ENCODE measurements around the gene YAP1.

Gene YAP1

DNA sequence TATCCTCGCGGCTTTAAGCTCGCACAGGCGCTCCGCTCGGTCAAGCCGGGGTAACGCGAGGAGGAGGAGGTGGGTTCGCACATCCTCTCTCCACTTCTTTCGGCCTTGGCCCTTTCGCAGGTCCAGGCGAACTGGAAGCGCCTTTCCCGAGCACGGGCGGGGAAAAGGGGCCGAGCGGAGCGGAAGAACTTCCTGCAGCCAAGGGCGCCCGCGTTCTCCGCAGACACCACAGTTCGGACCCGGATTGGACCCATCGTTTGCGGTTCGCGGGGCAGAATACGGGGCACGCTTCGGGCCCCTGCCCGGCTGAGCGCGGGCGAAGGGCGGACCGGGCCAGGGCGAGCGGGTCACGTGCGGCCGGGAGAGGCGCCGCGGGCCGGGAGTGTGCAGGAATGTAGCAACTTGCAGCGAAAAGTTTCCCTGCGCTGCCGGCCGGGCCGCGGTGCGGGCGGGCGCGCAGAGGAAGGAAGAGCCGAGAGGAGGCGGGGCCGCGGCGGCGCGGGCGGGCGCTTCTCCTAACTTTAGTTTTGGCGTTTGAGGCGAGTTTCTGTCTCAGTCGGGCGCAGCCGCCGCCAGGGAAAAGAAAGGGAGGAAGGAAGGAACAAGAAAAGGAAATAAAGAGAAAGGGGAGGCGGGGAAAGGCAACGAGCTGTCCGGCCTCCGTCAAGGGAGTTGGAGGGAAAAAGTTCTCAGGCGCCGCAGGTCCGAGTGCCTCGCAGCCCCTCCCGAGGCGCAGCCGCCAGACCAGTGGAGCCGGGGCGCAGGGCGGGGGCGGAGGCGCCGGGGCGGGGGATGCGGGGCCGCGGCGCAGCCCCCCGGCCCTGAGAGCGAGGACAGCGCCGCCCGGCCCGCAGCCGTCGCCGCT is at the start of gene YAP1:
YAP1 (plus strand) TSS at position 552 of the 865 bp plus-strand sequence. CDS start 402 bp downstream, outside the sequence.
- no peak for FAIRE-seq
- DNase-seq (ENCODE audit: extremely low spot score, insufficient read length, low read depth) = no peak

DNA sequence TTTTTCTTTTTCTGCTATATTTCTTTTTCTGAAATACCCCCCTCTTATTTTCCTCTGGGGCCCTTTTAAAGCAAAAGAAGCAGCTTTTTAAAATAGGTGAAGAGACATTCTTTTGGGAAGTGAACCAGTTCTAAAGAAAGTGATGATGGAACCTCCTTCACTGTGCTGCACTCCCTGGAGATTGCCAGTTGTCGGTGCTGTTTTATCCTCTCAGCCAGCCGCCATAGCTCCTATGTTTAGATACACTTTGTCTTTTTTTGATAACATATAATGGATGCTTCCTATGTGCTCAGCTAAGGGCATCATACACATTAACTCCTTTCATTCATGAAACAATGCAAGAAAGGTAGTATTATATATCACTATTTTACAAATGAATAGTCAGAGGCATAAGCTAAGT is 49.0 kb upstream of the YAP1 start:
- FAIRE-seq = no peak
- no peak for DNase-seq (ENCODE audit: extremely low spot score, insufficient read length, low read depth)

DNA sequence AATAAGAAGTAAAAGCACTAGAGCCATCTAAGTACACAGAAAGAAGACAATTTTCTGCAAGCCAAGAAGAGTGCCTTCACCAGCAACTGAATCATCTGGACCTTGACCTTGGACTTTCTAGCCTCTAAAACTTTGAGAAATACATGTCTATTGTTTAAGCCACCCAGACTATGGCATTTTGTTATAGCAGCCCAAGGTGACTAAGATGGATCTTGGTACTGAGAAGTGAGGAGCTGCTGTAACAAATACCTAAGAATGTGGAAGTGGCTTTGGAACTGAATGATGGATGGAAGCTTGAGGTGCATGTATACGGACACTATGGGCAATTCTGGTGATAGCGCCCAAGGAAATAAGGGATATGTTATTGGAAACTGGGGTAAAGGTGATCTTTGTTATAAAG is 48.1 kb upstream of the YAP1 start:
- no peak for DNase-seq (ENCODE audit: extremely low spot score, insufficient read length, low read depth)
- FAIRE-seq = no peak

DNA sequence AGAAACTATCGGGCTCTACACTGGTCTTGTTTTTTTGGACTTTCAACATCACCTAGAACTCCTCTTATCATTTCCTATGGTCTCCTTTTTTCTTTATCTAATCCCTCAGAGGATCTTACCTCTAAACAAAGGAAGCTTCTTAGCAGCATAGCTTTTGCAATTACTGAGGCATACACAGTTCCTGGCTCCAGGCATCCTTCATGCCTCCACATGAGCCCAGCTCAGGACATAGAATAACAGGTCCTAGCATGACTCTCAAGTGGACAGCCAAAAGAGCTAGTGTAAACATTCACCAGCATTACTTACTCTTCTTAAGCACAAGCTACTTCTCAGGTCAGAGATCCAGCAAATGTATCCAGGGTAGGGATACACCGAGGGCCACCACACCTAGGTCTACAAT is 45.9 kb upstream of the YAP1 start:
- DNase-seq (ENCODE audit: extremely low spot score, insufficient read length, low read depth) (no peak), FAIRE-seq (no peak)

DNA sequence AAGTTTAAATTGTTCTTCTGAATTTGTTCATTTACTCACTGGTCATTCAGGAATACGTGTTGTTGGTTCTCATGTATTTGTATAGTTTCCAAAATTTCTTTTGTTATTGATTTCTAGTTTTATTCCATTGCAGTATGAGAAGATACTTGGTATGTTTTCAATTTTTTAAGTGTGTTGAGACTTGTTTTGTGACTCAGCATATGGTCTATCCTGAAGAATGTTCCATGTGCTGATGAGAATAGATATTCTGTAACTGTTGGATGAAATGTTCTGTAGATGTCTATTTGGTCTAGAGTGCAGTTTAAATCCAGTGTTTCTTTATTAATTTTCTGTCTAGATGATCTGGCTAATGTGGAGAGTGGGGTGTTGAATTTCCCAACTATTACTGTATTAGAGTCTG is 39.5 kb upstream of the YAP1 start:
- FAIRE-seq (no peak), DNase-seq (ENCODE audit: extremely low spot score, insufficient read length, low read depth) (no peak)

DNA sequence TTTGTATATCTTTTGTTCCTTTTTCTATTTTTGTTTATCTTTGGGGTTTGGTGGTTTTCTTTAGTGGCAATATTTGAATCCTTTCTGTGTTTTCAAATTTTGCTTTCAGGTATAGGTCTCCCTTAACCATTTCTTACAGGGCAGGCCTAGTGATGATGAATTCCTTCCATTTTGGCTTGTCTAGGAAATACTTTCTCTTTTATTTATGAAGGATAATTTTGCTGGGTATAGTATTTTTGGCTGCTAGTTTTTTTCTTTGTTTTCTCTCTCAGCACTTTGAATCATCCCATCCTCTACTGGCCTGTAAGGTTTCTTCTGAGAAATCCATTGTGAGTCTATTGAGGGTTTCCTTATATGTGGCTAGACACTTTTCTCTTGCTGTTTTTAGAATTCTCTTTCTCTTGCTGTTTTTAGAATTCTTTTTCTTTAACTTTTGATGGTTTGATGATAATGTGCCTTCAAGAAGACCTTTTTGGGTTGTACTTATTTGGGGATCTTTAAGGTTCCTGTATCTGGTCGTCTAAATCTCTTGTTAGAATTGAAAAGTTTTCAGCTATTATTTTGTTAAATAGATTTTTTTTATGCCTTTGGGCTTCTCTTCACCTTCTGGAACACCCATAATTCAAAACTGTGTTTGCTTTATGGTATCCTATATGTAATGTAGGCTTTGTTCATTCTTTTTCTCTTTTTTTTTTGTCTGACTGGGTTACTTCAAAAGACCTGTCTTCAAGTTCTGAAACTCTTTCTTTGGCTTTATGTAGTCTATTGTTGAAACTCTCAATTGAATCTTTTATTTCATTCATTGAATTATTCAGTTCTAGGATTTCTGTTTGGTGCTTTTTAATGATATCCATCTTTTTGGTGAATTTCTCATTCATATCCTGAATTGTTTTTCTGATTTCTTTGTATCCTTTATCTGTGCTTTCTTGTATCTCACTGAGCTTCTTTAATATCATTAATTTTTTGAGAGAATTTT is 38.5 kb upstream of the YAP1 start:
- DNase-seq (ENCODE audit: extremely low spot score, insufficient read length, low read depth) (no peak), FAIRE-seq (no peak)

DNA sequence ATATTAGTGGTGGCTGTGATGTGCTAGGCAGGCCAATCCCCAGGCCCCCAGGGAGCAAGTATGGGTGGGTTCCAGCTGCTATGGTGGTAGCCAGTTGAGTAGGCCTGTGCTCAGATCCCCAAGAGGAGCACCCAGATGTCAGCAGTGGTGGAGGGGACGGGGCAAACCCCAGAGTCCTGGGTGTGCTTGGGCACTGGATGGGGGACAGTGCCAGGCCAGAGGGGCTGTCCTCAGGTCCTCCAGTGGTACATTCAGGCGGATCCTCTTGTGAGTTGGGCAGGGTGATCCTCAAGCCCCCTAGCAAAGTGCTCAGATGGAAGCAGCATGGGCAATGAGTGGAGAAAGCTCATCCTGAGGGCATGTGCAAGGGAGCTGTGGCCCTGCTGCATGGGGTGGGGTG is 37.0 kb upstream of the YAP1 start:
- DNase-seq (ENCODE audit: extremely low spot score, insufficient read length, low read depth) (no peak), FAIRE-seq (no peak)

DNA sequence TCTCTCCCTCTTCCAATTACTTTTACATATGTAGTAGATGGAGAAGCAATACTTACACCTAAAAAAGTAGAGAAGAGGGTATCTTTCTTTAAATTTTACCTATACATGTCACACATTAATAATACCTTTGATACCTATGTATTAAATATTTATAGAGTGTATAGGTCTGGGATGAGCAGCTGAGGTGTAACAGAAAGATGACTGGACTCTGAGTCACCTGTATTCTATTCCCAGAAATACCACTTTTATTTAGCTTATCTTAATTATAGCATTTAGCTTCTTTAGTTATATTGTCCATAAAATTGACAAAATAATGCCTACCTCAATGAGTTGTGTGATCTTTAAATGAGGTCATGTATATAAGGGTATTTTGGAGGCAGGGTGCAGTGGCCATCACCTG is 30.6 kb upstream of the YAP1 start:
- DNase-seq (ENCODE audit: extremely low spot score, insufficient read length, low read depth) (no peak), FAIRE-seq (no peak)

DNA sequence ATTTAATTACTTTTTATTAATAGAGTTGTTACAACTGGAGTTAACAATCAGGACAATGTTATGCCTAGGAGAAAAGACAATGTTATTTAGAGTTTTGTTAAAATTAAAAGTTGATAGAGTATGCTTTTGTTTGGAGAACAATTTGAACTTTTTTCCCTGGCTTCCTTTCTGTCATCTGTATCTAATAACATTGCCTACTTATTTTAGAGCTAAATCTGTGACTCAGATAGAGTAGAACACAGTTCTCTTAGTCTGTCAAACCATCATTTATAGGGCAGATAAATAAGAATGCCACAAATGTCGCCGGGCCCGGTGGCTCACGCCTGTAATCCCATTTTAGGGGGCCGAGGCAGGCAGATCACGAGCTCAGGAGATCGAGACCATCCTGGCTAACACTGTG is 28.9 kb upstream of the YAP1 start:
- FAIRE-seq = no peak

DNA sequence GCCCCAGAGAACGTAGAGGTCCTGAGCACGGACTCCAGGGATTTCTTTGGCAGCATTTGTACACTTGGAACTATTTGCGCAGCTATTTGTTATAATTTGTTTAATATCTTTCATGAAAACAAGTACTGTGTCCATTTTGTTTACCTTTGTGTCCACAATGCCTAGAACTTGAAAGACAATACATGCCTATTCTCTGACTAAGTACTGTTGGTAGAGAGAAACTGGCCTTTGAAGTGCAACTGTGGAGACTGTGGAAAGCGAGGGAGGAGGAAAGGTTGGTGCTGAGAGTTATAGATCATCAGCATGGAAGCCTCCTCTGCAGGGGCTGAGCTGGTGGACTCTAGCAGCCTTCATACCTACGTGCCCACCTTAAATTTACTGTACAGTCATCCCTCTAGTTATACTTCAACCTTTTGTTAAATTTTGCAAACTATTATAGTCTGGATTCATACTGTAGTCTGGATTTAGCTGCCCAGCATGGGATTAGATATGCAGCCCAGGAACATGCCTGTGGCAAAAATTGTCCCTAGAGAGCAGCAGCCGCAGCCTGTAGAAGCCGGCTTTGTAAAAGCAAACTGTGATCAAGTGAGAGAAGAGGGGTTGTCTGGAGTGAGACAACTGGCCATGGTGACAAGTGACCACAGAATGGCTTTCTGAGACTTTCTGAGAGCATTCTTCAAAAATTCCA is 24.2 kb upstream of the YAP1 start:
- no peak for DNase-seq (ENCODE audit: extremely low spot score, insufficient read length, low read depth)
- FAIRE-seq = no peak

More for the DNA sequence above, 28.9 kb upstream of the YAP1 start:
- DNase-seq (ENCODE audit: extremely low spot score, insufficient read length, low read depth) = no peak

DNA sequence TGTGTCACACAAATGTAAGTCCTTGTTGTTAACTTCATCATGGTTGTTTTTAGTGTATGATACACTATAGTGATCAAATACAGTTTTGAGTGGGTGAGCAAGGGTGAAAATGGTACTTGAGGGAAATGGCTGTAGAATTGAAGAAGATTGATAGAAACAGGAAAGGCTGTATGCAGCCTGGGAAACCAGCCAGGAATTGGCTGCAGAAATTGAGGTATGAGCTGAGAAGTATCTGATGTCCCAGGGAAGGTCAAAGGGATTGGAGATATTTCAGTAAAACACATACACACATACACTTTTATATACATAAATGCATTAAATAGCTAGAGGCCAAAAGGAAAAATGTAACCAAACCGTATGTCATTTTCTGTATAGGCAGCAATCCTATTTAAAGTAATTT is 13.1 kb upstream of the YAP1 start:
- no peak for DNase-seq (ENCODE audit: extremely low spot score, insufficient read length, low read depth)
- no peak for FAIRE-seq

DNA sequence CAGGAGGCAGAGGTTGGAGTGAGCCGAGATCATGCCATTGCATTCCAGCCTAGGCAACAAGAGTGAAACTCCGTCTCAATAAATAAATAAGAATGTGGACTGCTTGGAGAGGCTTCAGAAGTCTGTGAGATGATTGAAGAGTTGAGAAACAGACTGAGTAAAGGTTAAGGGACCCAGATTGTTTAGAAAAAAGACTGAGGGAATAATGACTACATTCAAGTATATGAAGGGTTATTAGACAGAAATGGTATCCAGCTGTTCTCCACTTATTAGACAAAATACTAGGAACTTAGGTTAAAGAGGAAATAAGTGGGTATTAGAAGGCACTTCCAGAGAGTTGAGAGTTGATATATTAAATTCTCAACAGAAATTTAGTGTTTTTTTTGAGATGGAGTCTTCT is 10.5 kb upstream of the YAP1 start:
- FAIRE-seq (no peak), DNase-seq (ENCODE audit: extremely low spot score, insufficient read length, low read depth) (no peak)

DNA sequence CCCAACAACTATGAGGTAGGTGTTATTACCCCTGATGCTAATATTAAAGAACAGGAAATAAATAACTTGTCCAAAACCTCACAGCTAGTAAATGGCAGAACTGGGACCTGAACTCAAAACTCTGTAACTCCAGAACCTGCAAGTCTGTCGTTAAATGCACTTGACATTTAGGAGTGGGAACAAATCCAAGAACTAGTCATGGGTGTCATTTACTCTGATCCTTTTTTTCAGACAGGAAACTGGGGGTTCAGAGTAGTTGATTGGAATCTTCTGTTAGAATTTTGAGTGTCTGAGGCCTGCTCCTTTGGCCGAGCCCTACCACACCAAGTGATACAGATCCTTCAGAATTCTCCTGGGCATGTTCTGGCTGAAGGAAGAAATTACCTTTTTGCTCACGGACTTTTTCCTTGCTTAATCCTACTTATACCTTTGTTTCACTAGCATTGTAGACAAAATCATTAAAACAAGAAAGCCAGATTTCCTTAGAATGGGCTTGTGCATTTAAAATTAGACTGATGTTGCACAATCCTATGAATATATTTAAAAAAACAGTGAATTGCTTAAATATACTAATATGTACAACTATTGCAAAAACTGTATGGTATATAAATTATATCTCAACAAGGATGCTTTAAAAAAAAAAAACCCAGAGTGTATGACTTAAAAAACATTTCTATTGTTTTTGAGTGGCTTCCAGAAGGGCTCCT is 1.4 kb upstream of the YAP1 start:
- DNase-seq (ENCODE audit: extremely low spot score, insufficient read length, low read depth) (no peak), FAIRE-seq (no peak)

DNA sequence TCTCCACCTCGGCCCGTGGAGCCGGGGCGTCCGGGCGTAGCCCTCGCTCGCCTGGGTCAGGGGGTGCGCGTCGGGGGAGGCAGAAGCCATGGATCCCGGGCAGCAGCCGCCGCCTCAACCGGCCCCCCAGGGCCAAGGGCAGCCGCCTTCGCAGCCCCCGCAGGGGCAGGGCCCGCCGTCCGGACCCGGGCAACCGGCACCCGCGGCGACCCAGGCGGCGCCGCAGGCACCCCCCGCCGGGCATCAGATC is 439 bp downstream of the YAP1 start:
- no peak for FAIRE-seq
- no peak for DNase-seq (ENCODE audit: extremely low spot score, insufficient read length, low read depth)

DNA sequence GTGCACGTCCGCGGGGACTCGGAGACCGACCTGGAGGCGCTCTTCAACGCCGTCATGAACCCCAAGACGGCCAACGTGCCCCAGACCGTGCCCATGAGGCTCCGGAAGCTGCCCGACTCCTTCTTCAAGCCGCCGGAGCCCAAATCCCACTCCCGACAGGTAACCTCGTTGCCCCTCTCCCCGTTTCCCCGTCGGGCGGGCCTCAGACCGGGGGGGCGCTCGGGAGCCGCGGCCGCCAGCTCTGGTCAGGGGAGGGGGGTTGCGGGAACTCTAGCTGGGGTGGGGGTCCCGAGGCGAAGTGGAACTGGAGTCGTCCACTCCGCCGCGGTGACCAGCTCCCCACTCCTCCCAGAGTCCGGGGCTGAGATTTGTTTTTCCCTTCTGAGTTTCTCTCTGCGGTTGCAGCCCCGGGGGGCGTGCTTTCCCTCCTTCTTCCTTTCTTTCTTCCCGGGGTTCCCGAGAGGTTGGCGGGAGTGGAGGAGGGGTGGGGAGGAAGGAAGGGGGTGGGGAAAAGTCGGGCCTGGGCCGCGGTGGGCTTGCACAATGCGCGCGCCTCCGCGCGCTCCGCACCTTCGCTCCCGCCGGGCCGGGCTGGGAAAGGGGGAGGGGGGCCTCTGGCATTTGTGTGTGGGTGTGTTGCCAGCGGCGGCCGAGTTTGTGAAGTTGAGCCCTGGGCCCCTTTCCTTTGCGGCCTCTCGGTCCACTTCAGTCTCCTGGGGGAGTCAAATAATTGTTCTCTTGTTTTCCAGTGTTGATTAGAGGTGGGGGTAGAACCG is 952 bp downstream of the YAP1 start:
- DNase-seq (ENCODE audit: extremely low spot score, insufficient read length, low read depth) (no peak), FAIRE-seq (no peak)

DNA sequence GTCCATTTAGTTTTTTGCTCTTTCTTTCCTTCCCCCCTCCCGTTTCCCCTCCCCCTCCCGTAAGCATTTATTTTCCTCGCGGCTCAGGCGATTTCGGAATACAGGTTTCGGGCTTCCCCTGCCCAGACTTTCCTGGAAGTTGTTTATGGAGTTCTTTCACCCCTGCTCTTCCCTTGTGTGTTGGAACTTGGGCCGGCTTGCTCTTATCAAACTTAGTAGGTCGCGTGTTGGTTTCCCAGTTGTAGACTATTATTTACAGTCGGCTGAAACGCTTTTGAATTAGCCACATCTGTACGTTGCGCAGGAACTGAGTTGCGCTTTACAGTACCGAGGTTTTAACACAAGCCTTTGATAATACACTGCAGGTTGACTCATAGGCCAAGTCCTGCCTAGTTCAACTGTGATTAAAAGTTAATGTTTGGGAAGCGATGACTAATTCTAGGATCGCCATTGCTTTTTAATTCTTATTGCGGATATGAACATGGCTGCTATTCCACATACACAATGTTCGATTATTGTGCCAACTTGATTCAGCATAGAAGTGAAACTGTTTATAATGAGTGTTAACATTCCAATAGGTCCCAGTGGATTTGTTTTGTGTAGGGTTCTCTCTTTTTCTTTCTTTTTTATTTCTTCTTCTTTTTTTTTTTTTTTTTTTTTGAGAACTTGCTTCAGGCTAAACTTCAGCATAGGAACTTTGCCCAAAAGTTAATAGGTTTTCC is 1.7 kb downstream of the YAP1 start:
- DNase-seq (ENCODE audit: extremely low spot score, insufficient read length, low read depth) (no peak), FAIRE-seq (no peak)

DNA sequence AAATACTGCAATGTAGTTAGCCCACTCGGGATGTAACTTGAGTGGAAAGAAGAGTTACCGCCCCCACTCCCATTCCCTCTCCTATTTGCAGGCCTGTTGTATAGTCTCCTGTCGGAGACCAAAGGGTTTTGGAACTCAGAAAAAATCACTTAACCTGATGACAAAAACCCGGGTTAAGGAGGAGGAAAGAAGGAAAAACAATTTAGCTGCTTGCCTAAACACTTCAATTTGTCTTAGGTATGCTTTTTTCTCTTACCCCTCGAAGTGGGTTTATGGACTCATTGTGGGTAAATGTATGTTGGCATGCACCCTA is 2.2 kb downstream of the YAP1 start:
- FAIRE-seq (no peak), DNase-seq (ENCODE audit: extremely low spot score, insufficient read length, low read depth) (no peak)

DNA sequence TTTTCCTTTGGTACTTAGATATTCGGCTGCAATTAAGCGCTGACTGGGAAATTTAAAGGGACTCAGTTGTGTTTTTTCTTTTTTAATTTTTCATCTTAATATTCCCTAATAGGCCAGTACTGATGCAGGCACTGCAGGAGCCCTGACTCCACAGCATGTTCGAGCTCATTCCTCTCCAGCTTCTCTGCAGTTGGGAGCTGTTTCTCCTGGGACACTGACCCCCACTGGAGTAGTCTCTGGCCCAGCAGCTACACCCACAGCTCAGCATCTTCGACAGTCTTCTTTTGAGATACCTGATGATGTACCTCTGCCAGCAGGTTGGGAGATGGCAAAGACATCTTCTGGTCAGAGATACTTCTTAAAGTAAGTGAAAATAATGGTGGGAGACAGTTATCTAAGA is 3.8 kb downstream of the YAP1 start:
- FAIRE-seq (no peak), DNase-seq (ENCODE audit: extremely low spot score, insufficient read length, low read depth) (no peak)

DNA sequence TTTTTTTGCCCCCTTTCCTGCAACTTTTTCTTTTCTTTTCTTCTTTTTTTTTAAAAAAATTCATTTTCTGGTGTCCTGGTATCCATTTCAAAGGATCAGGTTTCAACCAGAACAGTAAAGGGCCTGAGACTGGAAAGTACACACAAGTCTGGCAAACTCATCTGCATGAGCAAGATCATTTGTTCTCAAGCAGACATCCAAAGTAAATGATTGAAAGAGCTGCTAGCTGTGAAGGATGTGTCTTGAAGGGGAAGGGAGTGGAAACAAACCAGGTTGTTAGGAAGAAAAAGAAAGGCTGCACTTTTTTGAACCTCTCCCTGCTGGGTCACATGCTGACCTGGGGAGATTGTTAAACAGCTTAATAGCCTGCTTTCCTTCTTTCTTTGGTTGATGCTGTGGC is 5.3 kb downstream of the YAP1 start:
- DNase-seq (ENCODE audit: extremely low spot score, insufficient read length, low read depth) (no peak), FAIRE-seq (no peak)
